WERI-Rb-1 (cell line): ENCODE data around the gene CDH9.

ENCODE experiments used
- DNase-seq: peaks from one replicate; pipeline ENCODE4 v3.0.0-alpha.2; 2020
- H3K27ac ChIP-seq: fragments of 250-450 bp; sonication (Bioruptor Pico); 2 replicates; pipeline ENCODE4 v1.5.1; 2020; ENCODE audit warnings: mild to moderate bottlenecking, moderate library complexity
- H3K27me3 ChIP-seq: fragments of 250-450 bp; sonication (Bioruptor Pico); 2 replicates; pipeline ENCODE4 v1.5.1; 2021; ENCODE audit warnings: mild to moderate bottlenecking, low read depth, moderate library complexity; ENCODE audit not compliant: insufficient read depth, severe bottlenecking
- H3K36me3 ChIP-seq: fragments of 250-450 bp; sonication (Bioruptor Pico); 2 replicates; pipeline ENCODE4 v1.5.1; 2020; ENCODE audit warnings: mild to moderate bottlenecking, moderate library complexity
- H3K4me3 ChIP-seq: 2 replicates; pipeline ENCODE4 v1.5.1; 2011; ENCODE audit warnings: low read depth, mild to moderate bottlenecking, control low read depth, low read length
- H3K9me3 ChIP-seq: fragments of 250-450 bp; sonication (Bioruptor Pico); 2 replicates; pipeline ENCODE4 v1.5.1; 2021; ENCODE audit warnings: mild to moderate bottlenecking, moderate library complexity; ENCODE audit not compliant: severe bottlenecking
- TF ChIP-seq, protein P1 (sequence below): IDR thresholded peaks from 2 replicates; pipeline ENCODE4 v1.5.1; 2011; ENCODE audit warnings: low read depth, mild to moderate bottlenecking, control low read depth, inconsistent platforms, low read length

The CDH9 gene

DNA sequence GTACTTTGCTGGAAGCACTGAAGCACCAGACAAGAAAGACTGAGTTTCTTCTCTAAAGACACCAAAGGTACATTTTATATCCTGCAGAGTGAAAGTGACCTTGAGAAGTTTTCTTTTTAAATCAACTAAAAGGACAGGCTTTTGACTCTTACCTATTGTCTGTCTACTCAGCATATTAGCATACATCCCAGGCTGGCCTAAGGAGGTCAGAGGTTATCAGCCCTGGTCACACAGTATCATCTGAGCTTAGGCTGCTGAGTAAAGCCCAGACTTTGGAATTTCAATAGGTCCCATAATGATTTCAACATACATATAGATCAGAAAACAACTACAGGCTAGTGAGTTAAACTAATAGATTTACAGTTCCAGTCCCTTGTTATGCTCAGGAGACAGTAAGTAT lies 10.1 kb upstream of the CDH9 start:
- no peaks in the 10 kb centered on the region for H3K27me3 ChIP-seq
- no peak for DNase-seq
- no peaks in the 10 kb centered on the region for H3K9me3 ChIP-seq
- no peak overlapping the region for H3K4me3 ChIP-seq
- TF ChIP-seq, protein P1, sequence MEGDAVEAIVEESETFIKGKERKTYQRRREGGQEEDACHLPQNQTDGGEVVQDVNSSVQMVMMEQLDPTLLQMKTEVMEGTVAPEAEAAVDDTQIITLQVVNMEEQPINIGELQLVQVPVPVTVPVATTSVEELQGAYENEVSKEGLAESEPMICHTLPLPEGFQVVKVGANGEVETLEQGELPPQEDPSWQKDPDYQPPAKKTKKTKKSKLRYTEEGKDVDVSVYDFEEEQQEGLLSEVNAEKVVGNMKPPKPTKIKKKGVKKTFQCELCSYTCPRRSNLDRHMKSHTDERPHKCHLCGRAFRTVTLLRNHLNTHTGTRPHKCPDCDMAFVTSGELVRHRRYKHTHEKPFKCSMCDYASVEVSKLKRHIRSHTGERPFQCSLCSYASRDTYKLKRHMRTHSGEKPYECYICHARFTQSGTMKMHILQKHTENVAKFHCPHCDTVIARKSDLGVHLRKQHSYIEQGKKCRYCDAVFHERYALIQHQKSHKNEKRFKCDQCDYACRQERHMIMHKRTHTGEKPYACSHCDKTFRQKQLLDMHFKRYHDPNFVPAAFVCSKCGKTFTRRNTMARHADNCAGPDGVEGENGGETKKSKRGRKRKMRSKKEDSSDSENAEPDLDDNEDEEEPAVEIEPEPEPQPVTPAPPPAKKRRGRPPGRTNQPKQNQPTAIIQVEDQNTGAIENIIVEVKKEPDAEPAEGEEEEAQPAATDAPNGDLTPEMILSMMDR: no peak
- H3K36me3 ChIP-seq: no peaks in the 10 kb centered on the region
- no peak overlapping the region for H3K27ac ChIP-seq

DNA sequence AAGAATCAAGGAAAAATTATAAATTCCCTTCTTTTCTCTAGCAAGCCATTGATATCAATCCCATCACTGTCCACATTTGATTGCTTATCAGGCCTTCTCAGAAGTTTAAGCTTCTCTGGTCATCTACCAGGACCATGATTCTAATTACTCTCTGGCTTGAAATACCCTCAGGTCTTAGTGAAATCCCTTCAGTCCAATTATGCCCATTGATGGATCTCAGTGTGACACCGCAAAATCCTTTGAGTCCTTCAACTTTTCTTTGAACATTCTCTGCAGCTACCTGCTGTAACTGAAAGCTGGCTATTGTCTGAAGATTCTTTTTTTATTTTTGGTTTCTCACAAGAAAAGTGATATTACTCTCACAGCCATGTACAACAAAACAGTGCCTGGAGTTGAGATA lies 3.0 kb upstream of the CDH9 start:
- H3K4me3 ChIP-seq: no peak overlapping the region
- no peaks in the 10 kb centered on the region for H3K27me3 ChIP-seq
- H3K27ac ChIP-seq: no peak overlapping the region
- no peaks in the 10 kb centered on the region for H3K9me3 ChIP-seq
- DNase-seq: no peak
- H3K36me3 ChIP-seq: no peaks in the 10 kb centered on the region
- TF ChIP-seq, protein P1: no peak

DNA sequence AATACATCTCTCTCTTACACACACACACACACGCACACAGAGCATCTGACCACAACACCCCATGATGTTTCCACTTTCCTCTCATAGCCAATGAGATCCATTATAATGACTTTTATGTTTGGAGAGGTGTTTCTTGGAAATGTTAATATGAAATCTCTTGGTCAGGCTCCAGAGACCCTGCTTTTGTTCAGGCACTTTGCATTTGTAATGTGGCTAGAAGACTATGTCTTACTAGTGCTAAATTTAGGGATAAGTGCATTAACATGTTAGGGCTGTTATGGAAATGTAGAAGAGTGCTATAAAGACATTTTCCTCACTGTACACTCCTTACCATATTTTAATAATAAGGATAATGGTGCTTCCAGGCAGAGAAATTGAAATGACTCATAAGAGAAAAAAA lies 3.8 kb downstream of the CDH9 start:
- TF ChIP-seq, protein P1: no peak
- no peak overlapping the region for H3K4me3 ChIP-seq
- H3K27me3 ChIP-seq: no peaks in the 10 kb centered on the region
- H3K36me3 ChIP-seq: no peaks in the 10 kb centered on the region
- no peak for DNase-seq
- no peaks in the 10 kb centered on the region for H3K9me3 ChIP-seq
- H3K27ac ChIP-seq: no peak overlapping the region

DNA sequence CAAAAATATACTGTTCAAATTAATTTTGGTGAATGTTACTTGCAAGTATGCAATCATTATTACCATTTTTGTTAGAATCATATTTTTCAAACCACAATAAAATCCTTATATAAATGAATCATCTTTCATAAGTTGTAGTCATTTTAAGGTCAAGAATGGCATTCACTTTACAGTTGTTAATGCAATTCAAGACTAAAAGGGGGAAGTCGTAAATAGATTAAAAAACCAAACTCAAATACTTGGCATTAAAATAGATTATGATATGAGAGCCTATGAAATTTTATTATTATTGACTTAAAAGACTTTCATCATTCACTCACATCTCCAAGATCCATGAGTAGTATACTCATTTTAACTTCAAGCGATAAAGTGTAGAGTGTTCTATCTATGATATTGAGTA lies 11.6 kb downstream of the CDH9 start:
- Histone ChIP-seq H3K27me3 (no peaks in the 10 kb centered on the region), H3K27ac (no peak overlapping the region), H3K4me3 (no peak overlapping the region), H3K9me3 (no peaks in the 10 kb centered on the region), H3K36me3 (no peaks in the 10 kb centered on the region)
- TF ChIP-seq, protein P1: no peak
- no peak for DNase-seq

DNA sequence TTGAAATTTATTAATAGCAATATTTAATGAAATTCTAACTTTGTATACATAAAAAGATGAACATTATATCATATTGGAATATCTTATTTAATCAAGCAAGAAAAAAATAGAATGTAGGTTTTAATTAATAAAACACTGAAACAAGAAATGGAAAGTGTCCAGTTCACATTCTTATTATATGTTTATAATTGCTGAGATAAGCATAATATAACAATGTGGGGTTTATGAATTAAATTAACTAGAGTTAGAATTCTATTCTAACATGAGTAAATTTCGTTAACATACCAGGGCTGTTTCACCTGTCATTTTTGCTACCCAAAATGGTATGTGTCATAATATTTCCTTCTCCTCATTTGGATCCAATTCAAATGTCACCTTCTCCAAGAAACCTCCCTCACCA lies 12.3 kb downstream of the CDH9 start:
- no peak overlapping the region for H3K4me3 ChIP-seq
- no peaks in the 10 kb centered on the region for H3K9me3 ChIP-seq
- H3K27me3 ChIP-seq: no peaks in the 10 kb centered on the region
- TF ChIP-seq, protein P1: no peak
- no peaks in the 10 kb centered on the region for H3K36me3 ChIP-seq
- no peak for DNase-seq
- no peak overlapping the region for H3K27ac ChIP-seq

DNA sequence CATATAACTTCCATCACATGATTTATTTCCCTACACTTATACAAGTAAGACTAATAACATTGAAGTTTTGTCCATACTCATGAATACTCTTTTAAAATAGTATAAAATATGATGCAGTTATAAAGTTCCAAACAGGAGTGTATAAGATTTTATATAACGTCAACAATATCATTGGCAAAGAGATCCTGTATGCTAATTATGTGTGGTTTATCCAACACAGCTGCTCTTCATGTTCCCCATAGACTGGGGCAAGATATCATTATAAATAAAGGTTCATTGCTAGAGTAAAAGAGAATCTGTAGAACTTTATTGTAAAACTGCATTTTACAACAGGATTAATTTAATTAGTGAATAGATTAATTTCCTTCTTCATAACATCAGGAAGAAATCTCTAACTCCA lies 16.9 kb downstream of the CDH9 start:
- Histone ChIP-seq H3K27ac (no peak overlapping the region), H3K27me3 (no peaks in the 10 kb centered on the region), H3K36me3 (no peaks in the 10 kb centered on the region), H3K9me3 (no peaks in the 10 kb centered on the region), H3K4me3 (no peak overlapping the region)
- DNase-seq: no peak
- TF ChIP-seq, protein P1: no peak
